22Rv1 (cell line): Measurements from ENCODE around the gene ALOX5.

Experiments used
- H3K27ac ChIP-seq: fragments of 450-650 bp; 2 replicates; pipeline ENCODE4 v1.5.1; 2017
- CTCF ChIP-seq: fragments of 450-650 bp; IDR thresholded peaks from 2 replicates; pipeline ENCODE4 v1.5.1; 2017; ENCODE audit warnings: mild to moderate bottlenecking
- ZFX ChIP-seq: fragments of 450-650 bp; IDR thresholded peaks from 2 replicates; pipeline ENCODE4 v1.6.1; 2017; ENCODE audit warnings: antibody characterized with exemption, borderline replicate concordance

Gene ALOX5

GRCh38 chr10:45420453-45421192 lies 46.6 kb downstream of the ALOX5 start:
- H3K27ac ChIP-seq: no peak overlapping the region
- no peak for TF ChIP-seq ZFX
- TF ChIP-seq CTCF: no peak

- TF ChIP-seq ZFX: no peak
- TF ChIP-seq CTCF: no peak
- H3K27ac ChIP-seq: no peak overlapping the region
These were observed 47.4 kb downstream of the ALOX5 start for GRCh38 chr10:45421221-45422097.

GRCh38 chr10:45422207-45422865 lies 48.3 kb downstream of the ALOX5 start:
- no peak overlapping the region for H3K27ac ChIP-seq
- TF ChIP-seq ZFX (no peak), CTCF (no peak)

- TF ChIP-seq CTCF: no peak
- TF ChIP-seq ZFX: no peak
These were observed 49.0 kb downstream of the ALOX5 start for GRCh38 chr10:45422866-45423659.

GRCh38 chr10:45423976-45424499 lies 50.0 kb downstream of the ALOX5 start:
- no peak overlapping the region for H3K27ac ChIP-seq
- TF ChIP-seq CTCF (no peak), ZFX (no peak)

More at GRCh38 chr10:45422866-45423659, 49.0 kb downstream of the ALOX5 start:
- H3K27ac ChIP-seq: no peak overlapping the region

DNA sequence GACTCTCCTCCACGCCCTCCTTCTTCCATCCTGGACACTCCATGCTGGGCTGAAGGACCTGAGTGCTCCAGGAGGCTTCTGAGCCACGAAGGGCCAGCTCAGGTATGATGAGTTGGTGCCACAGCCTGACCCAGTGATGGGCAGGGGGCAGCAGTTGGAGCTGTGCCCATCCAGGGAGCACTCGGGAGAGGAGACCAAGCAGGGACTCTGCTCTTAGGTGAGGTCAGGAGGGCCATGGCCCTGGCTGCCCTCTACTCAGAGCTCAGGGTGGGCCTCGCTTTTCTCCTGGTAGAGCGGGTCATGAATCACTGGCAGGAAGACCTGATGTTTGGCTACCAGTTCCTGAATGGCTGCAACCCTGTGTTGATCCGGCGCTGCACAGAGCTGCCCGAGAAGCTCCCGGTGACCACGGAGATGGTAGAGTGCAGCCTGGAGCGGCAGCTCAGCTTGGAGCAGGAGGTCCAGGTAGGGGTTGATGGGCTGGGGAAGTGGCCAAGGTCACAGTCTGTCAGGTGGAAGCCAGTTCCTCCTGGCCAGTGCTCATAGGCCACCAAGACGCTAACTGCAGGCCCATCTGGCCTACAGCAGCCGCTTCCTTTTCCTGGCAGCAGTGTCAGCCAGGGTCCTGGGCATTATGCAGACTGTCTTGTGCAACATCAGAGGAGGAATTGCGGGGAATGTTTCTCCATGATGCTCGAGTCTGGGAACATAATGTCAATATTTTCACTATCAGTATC lies 50.8 kb downstream of the ALOX5 start:
- no peak overlapping the region for H3K27ac ChIP-seq
- TF ChIP-seq CTCF (no peak), ZFX (no peak)
